Upper lobe of right lung (tissue), 1 donor: ENCODE data around the gene TNS1. TPM values are rescaled to one million over a fixed set of nuclear protein-coding genes. Genes with fewer than 3 reads are reported as not detected.

Experiments used
- ATAC-seq: fragments of 200-7000 bp; cut with Tn5 transposase; one replicate; pipeline ENCODE4 v1.9.1; 2020; ENCODE audit warnings: mild to moderate bottlenecking, moderate library complexity
- DNase-seq: peaks from one replicate; pipeline ENCODE4 v3.0.0-alpha.2; 2020
- H3K27ac ChIP-seq: fragments of 200-600 bp; one replicate; pipeline ENCODE4 v1.8.0; 2022
- H3K27me3 ChIP-seq: fragments of 200-600 bp; one replicate; pipeline ENCODE4 v1.8.0; 2022; ENCODE audit warnings: mild to moderate bottlenecking
- H3K36me3 ChIP-seq: fragments of 200-600 bp; one replicate; pipeline ENCODE4 v1.8.0; 2022
- H3K4me1 ChIP-seq: fragments of 200-600 bp; one replicate; pipeline ENCODE4 v1.8.0; 2022
- H3K4me3 ChIP-seq: fragments of 200-600 bp; one replicate; pipeline ENCODE4 v1.8.0; 2022; ENCODE audit warnings: mild to moderate bottlenecking
- H3K9me3 ChIP-seq: fragments of 200-600 bp; one replicate; pipeline ENCODE4 v1.8.0; 2022
- intact Hi-C: fragments of 100-400 bp; cut with DNase I; formaldehyde crosslinking; loops from one replicate; pipeline ENCODE4 v1.11.0; 2022
- total RNA-seq: library from RNA; stranded (reverse); fragmentation: NEBNext Ultra II Directional; extraction: Animal tissue kit (Norgen Biotek cat#: 25700); gene quantifications from one replicate; pipeline ENCODE4 v1.2.1, GENCODE V29; 2021
- TF ChIP-seq, protein P1 (sequence below): fragments of 200-600 bp; IDR thresholded peaks from one replicate; pipeline ENCODE4 v1.8.0; 2022; ENCODE audit warnings: antibody characterized with exemption
- donor health status: DM: no; HTN: yes; CAD: no; lungs with severe emphysema.

Gene TNS1
- total RNA-seq, 1 donor from 2014 or later, result 669 TPM

DNA sequence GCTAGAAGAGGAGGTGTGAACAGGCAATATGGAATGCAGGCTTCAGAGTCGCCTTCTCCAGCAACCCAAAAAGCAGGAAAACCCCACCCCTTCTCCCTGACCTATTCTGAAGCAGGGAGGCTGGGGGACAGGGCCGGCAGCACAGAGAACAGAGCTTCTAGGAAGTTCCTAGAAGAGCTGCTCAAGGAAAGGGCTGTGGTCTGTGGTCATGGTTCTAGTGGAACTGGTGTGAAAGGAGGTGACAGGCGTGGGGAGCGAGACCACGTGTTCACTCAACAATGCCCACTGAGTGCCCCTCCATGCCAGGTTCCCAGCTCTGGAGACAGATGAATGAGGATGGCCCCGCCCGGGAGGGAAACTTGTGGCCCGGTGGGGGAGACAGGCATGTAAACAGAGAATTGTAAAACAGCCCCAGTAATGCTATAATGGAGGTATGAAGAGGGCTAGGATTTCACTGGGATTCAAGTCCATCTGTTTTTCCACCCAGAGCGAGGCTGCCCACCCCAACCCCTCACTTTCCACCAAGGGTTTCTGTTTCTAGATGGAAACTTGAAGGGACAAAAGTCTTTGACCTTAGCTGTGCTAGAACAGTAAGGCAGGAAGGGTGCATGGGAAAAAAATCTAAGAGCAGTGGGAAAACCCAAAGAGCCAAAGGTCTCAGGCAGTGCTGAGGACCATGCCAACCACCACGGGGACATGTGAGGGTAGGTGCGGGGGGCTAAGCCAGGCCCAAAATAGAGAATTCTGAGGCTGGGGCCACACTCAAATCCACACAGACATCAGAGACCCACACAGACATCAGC is 71.8 kb downstream of the TNS1 start:
- H3K9me3 ChIP-seq, result no peaks in the 10 kb centered on the region
- peaks cover 98% of the 10 kb centered on the region for H3K4me1 ChIP-seq
- peak overlapping the region; percentile 11 for H3K4me3 ChIP-seq
- peak overlapping the region; percentile 91 for H3K27ac ChIP-seq
- intact Hi-C loops, result loop anchor here (10.0 kb wide), 1 partner anchor 54 kb away; no protein-coding TSS in a partner anchor
- H3K36me3 ChIP-seq, result peaks cover 3% of the 10 kb centered on the region
- H3K27me3 ChIP-seq, result no peaks in the 10 kb centered on the region
- TF ChIP-seq, protein P1, sequence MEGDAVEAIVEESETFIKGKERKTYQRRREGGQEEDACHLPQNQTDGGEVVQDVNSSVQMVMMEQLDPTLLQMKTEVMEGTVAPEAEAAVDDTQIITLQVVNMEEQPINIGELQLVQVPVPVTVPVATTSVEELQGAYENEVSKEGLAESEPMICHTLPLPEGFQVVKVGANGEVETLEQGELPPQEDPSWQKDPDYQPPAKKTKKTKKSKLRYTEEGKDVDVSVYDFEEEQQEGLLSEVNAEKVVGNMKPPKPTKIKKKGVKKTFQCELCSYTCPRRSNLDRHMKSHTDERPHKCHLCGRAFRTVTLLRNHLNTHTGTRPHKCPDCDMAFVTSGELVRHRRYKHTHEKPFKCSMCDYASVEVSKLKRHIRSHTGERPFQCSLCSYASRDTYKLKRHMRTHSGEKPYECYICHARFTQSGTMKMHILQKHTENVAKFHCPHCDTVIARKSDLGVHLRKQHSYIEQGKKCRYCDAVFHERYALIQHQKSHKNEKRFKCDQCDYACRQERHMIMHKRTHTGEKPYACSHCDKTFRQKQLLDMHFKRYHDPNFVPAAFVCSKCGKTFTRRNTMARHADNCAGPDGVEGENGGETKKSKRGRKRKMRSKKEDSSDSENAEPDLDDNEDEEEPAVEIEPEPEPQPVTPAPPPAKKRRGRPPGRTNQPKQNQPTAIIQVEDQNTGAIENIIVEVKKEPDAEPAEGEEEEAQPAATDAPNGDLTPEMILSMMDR, result no peak
- ATAC-seq (no peak), DNase-seq (no peak)

DNA sequence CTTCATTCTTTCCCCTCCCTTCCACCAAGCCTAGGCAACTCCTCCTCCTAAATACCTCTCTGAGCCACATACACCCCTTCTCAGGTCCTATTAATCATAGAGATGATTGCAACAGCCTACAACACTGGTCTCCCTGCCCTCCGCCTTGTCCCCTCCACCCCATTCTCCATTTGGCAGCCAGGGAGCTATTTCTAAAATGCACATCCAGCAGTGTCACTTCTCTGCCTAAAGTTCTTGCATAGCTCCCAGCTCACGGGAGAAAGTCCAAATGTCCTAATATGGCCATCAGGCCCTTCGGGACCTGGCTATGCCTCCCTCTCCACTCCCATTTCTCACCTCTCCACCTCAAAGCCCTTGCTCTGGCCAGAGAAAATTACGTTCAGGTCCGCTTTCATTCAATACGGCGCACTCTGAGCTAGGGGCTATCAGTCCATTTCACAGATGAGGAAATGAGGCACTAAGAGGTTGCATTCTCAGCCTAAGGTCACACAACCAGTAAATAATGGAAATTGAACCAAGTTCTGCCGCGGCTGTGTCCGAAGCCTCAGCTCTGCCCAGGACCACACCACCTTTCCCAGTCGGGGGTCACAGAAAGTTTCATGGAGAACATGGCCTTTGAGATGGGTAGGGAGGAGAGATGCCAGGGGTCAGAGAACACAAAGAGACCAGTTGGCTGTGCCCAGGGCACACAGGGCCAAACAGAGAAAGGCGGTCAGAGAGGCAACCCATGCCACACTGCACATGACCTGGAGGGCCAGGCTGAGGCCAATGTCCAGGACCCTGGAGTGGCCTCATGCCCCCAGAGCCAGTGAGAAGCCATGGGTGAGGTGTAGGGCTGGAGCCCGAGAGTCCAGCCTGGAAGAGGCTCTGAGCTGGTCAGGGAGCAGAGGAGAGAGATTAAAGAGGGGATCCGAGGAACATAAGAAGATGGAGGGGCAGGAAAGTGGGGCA is 72.8 kb downstream of the TNS1 start:
- Histone ChIP-seq H3K4me1 (peaks cover 97% of the 10 kb centered on the region), H3K27ac (peak overlapping the region; percentile 91), H3K9me3 (no peaks in the 10 kb centered on the region), H3K27me3 (no peaks in the 10 kb centered on the region), H3K36me3 (peaks cover 4% of the 10 kb centered on the region), H3K4me3 (peak overlapping the region; percentile 11)
- intact Hi-C loops, result loop anchor here (10.0 kb wide), 1 partner anchor 55 kb away; no protein-coding TSS in a partner anchor
- TF ChIP-seq, protein P1, result no peak
- ATAC-seq (peak; percentile 77), DNase-seq (no peak)

DNA sequence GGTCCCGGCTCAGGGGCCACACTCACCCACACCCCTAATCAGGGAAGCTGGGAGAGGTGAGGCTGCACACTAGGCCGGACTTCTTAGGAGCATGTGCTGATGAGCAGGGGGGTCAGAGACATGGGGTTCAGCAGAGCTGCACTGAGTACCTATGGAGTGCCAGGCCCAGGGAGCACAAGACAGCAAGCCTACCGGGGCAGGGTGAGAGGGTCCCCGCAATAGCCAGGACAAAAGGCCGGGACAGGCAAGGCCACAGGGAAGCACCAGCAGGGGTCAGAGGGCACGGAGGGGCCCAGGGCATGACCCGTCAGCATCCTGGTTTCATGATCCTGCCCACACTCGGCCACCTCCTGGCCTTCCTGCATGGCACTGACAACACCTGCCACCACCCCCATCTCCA is 73.5 kb downstream of the TNS1 start:
- Histone ChIP-seq H3K4me1 (peaks cover 97% of the 10 kb centered on the region), H3K36me3 (peaks cover 4% of the 10 kb centered on the region), H3K4me3 (no peak overlapping the region), H3K27ac (peak overlapping the region; percentile 91), H3K27me3 (no peaks in the 10 kb centered on the region), H3K9me3 (no peaks in the 10 kb centered on the region)
- intact Hi-C loops, result no loop called here
- TF ChIP-seq, protein P1, result no peak
- DNase-seq, result no peak
- ATAC-seq, result peak; percentile 0

DNA sequence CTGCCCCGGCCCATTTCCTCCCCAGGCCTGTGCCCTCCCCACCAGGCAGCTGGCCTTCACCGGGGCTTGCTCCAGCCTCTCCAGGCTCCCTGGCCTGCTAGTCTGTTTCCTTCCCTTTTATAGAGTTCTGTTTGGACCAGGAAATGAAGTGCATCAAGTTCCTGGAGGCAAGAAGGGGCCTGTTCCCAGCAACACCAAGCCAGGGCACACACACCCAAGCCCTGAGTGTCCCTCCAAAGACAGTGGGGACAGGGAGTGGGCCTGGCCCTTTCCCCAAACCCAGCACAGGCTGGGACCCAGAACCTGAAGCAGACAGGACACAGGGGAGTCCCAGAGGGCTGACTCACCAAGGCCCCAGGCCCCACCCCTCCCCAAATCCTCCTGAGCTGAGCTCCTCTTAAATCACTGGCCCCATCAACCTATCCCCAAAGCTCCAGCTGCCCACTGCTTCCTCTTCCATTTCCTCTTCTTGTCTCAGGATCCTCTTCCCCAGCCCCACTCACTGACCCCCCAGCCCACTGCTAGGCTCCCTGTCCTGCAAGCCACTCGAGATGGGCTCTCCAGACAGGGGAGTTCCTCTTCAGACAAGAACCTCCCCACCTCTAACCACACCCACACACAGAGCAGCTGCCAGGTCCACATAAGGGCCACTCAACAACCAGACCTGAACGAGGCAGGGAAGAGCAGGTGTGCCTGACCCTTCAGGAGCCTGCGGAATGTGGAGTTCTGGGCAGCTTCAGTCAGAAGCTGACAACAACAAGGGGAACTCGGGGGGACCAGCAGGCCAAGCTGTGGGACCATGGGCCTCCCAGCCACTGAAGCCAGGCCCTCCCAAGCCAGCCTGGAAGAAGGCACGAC is 74.2 kb downstream of the TNS1 start:
- ATAC-seq, result peak; percentile 78
- peaks cover 96% of the 10 kb centered on the region for H3K4me1 ChIP-seq
- peaks cover 4% of the 10 kb centered on the region for H3K36me3 ChIP-seq
- intact Hi-C loops, result no loop called here
- TF ChIP-seq, protein P1, result no peak
- no peak overlapping the region for H3K4me3 ChIP-seq
- DNase-seq, result peak; percentile 92
- no peaks in the 10 kb centered on the region for H3K9me3 ChIP-seq
- H3K27me3 ChIP-seq, result no peaks in the 10 kb centered on the region
- H3K27ac ChIP-seq, result peak overlapping the region; percentile 91
